Vagina (tissue), 2 donors: ENCODE measurements around the gene PRR30. TPM values are rescaled to one million over a fixed set of nuclear protein-coding genes. Genes with fewer than 3 reads are reported as not detected.

Experiments
- DNase-seq, 2 donors: peaks; one replicate each; pipeline ENCODE4 v3.0.0-alpha.2; 2017; ENCODE audit errors: extremely low spot score in 2 of 2
- H3K27ac ChIP-seq: fragments of 200-600 bp; sonication (generic); one replicate; pipeline ENCODE4 v1.5.1; 2019
- H3K27me3 ChIP-seq: fragments of 200-600 bp; sonication (generic); one replicate; pipeline ENCODE4 v1.5.1; 2019
- H3K36me3 ChIP-seq, 2 donors: fragments of 200-600 bp; sonication (generic); one replicate each; pipeline ENCODE4 v1.5.1; 2017 to 2019
- H3K4me1 ChIP-seq: fragments of 200-600 bp; sonication (generic); one replicate; pipeline ENCODE4 v1.5.1; 2019
- H3K4me3 ChIP-seq, 2 donors: fragments of 200-600 bp; sonication (generic); 1 replicate in 1 of 2; 2 replicates in 1 of 2; pipeline ENCODE4 v1.5.1; 2016 to 2019
- H3K9me3 ChIP-seq: fragments of 200-600 bp; sonication (generic); one replicate; pipeline ENCODE4 v1.5.1; 2019
- CTCF ChIP-seq, 3 experiments: fragments of 450-650 bp in 2 of 3; fragments of 200-600 bp in 1 of 3; sonication (generic) in 1 of 3; IDR thresholded peaks; one replicate each; pipeline ENCODE4 v1.5.1; 2017 to 2019; ENCODE audit warnings: antibody characterized with exemption in 3 of 3, mild to moderate bottlenecking in 2 of 3, moderate library complexity in 2 of 3
- POLR2A ChIP-seq, 2 donors: fragments of 450-650 bp; IDR thresholded peaks; one replicate each; pipeline ENCODE4 v1.6.1; 2017; ENCODE audit warnings: antibody characterized with exemption in 2 of 2, mild to moderate bottlenecking in 2 of 2, moderate library complexity in 2 of 2
- POLR2AphosphoS5 ChIP-seq, 2 donors: sonication (generic); formaldehyde crosslinking; IDR thresholded peaks; one replicate each; pipeline ENCODE4 v1.9.0; 2017; ENCODE audit warnings: antibody characterized with exemption in 2 of 2, mild to moderate bottlenecking in 2 of 2, low read depth in 1 of 2; ENCODE audit not compliant: insufficient read depth in 1 of 2
- intact Hi-C: fragments of 100-400 bp; cut with DNase I; formaldehyde crosslinking; loops from one replicate; pipeline ENCODE4 v1.15.1; 2023
- total RNA-seq: library from RNA; depleted of rRNA; stranded (reverse); fragments of >200 nt; gene quantifications from one replicate; pipeline ENCODE4 v1.2.3, GENCODE V29; 2016

The PRR30 gene
- total RNA-seq, 1 donor from 2014 or later, result not detected

GRCh38 chr2:27092696-27093429, 46.3 kb downstream of the PRR30 start:
- Histone ChIP-seq H3K36me3 (no peaks in the 10 kb centered on the region), H3K27me3 (no peaks in the 10 kb centered on the region), H3K4me3 (no peak overlapping the region), H3K9me3 (no peaks in the 10 kb centered on the region), H3K27ac (no peak overlapping the region), H3K4me1 (peaks cover 8% of the 10 kb centered on the region)
- intact Hi-C loops, result no loop called here
- TF ChIP-seq POLR2AphosphoS5 (IDR thresholded peaks at IDR 0.05; ENCODE audit: insufficient read depth in 1 of 2, low read depth in 1 of 2) (no peak), POLR2A (IDR thresholded peaks at IDR 0.05) (no peak), CTCF (IDR thresholded peaks at IDR 0.05) (no peak)
- DNase-seq, result no peak

- peaks cover 16% of the 10 kb centered on the region for H3K4me1 ChIP-seq
- H3K36me3 ChIP-seq, result no peaks in the 10 kb centered on the region
- H3K9me3 ChIP-seq, result no peaks in the 10 kb centered on the region
- intact Hi-C loops, result no loop called here
- DNase-seq, result no peak
- H3K27ac ChIP-seq, result no peak overlapping the region
- H3K4me3 ChIP-seq, result no peak overlapping the region
- no peaks in the 10 kb centered on the region for H3K27me3 ChIP-seq
- TF ChIP-seq POLR2A (IDR thresholded peaks at IDR 0.05) (no peak), POLR2AphosphoS5 (IDR thresholded peaks at IDR 0.05; ENCODE audit: insufficient read depth in 1 of 2, low read depth in 1 of 2) (no peak), CTCF (IDR thresholded peaks at IDR 0.05) (no peak)
These were observed 47.2 kb downstream of the PRR30 start for GRCh38 chr2:27091746-27092695.

GRCh38 chr2:27089111-27089954, 49.9 kb downstream of the PRR30 start:
- TF ChIP-seq CTCF (IDR thresholded peaks at IDR 0.05) (no peak), POLR2AphosphoS5 (IDR thresholded peaks at IDR 0.05; ENCODE audit: insufficient read depth in 1 of 2, low read depth in 1 of 2) (no peak), POLR2A (IDR thresholded peaks at IDR 0.05) (no peak)
- intact Hi-C loops, result loop anchor here (5.0 to 10.0 kb wide), 2 partner anchors 55 to 127 kb away; partner anchors contain the start of gene TMEM214
- Histone ChIP-seq H3K4me3 (no peak overlapping the region), H3K4me1 (peaks cover 26% of the 10 kb centered on the region), H3K27me3 (no peaks in the 10 kb centered on the region), H3K27ac (no peak overlapping the region), H3K9me3 (no peaks in the 10 kb centered on the region), H3K36me3 (no peaks in the 10 kb centered on the region)
- no peak for DNase-seq

DNA sequence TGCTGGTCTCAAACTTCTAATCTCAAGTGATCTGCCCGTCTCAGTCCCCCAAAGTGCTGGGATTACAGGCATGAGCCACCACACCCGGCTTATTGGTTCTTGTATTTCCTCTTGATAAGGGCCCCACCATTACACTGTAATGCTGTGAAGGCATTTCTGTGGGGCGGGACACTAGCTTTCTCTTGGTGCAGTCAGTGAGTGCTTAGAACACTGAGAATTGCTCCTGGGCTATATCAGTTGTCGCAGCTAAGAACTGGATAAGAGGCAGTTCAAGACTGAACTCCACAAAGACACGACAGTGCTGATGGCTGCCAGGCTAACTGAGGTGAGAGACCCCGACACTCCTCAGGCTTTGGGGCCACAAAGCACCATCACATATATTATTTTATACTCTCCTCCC, 50.6 kb downstream of the PRR30 start:
- Histone ChIP-seq H3K27ac (no peak overlapping the region), H3K9me3 (no peaks in the 10 kb centered on the region), H3K4me3 (no peak overlapping the region), H3K27me3 (no peaks in the 10 kb centered on the region), H3K36me3 (no peaks in the 10 kb centered on the region), H3K4me1 (peaks cover 29% of the 10 kb centered on the region)
- no peak for TF ChIP-seq POLR2A (IDR thresholded peaks at IDR 0.05)
- TF ChIP-seq POLR2AphosphoS5 (IDR thresholded peaks at IDR 0.05; ENCODE audit: insufficient read depth in 1 of 2, low read depth in 1 of 2), result no peak
- no peak for TF ChIP-seq CTCF (IDR thresholded peaks at IDR 0.05)
- intact Hi-C loops, result loop anchor here (5.0 to 10.0 kb wide), 2 partner anchors 54 to 126 kb away; partner anchors contain the start of gene TMEM214
- DNase-seq, result no peak
